HG03565 (cell line): ENCODE data around the gene CRTAP.
"Not testable (repeated sequence)": the region's sequence is repeated elsewhere in the genome, so short reads cannot be mapped to it uniquely, and the experiment has no call there.

Experiments
- ATAC-seq: cut with Tn5 transposase; IDR thresholded peaks from one replicate; pipeline ENCODE4 v1.9.1; 2021; ENCODE audit warnings: mild to moderate bottlenecking, moderate library complexity; ENCODE audit not compliant: unreplicated experiment

CRTAP gene

DNA sequence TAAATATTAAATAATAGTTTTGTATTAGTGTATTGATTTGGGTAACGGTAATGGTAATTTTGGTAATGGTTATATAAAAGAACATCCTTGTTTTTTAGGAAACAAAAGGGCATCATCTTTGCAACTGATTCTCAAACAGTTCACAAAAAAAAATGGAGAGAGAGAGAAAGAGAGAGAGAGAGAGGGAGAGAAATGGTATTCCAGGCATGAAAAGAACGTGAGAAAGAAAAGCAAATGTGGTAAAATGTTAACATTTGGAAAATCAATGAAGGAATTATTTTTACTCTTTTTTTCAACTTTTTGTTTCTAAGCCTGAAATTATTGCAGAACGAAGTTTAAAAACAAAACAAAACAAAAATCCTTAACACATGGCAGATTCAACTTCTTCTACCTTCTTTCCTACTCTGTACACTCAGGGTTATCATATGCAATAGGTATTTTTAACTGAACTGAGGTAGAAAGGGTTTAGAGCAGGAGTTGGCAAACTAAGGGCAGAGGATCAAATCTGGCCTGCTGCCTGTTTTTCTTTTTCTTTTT lies 14.6 kb upstream of the CRTAP start:
- ATAC-seq: no peak

DNA sequence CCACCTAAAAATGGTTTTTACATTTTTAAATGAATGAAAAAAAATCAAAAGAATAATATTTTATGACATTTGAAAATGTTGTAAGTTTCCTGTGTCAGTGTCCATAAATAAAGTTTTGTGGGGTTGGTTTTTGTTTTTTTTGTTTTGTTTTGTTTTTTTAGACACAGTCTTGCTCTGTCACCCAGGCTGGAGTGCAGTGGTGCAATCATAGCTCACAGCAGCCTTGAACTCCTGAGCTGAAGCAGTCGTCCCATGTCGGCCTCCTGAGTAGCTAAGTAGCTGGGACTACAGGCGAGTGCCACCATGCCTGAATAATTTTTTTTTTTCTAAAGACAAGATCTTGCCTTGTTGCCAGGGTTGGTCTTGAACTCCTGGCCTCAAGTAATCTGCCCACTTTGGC lies 14.1 kb upstream of the CRTAP start:
- no peak for ATAC-seq

DNA sequence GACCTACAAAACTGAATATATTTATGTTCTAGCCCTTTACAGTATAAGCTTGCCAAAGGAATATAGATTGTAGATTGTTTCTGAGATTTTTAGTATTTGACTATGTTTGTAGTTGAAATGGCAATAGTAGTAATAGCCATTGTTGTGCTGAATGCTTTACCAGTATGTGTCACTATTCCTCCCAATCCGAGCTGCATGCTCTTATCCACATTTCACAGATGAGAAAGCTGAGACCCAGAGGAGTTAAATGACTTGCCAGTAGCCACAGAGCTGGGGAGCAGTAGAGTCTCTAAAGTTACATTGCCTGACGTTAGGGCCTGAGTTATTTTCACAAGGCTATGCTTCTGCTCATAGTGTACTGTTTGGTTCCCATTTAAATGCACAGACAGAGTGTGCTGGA lies 13.6 kb upstream of the CRTAP start:
- no peak for ATAC-seq

DNA sequence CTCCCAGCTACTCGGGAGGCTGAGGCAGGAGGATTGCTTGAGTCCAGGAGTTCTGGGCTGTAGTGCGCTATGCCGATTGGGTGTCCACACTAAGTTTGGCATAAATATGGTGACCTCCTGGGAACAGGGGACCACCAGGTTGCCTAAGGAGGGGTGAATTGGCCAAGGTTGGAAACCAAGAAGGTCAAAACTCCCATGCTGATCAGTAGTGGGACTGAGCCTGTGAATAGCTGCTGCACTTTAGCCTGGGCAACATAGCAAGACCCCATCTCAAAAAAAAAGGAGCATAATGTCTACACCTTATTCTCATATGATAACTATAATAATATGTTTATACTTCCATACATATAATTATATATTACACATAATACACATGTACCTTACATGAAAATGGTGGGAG lies 10.8 kb upstream of the CRTAP start:
- ATAC-seq: no peak

DNA sequence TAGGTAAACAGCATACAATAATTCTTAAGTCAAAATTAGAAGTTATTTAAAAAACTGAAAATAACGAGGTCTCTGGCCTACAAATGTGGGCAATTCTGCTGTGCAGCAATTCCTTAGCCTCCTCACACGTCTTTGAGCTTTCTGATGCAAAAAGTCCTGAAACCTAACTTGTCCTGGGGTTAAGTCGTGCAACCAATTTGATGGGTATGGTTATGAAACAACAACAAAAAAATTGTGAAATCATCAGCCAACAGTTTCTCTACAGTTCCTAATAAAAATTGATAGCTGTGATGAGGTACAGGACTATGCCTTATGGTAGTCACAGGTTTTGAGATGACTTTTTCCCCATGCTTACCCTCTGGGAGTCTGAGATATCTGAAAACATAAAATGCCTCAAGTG lies 10.3 kb upstream of the CRTAP start:
- no peak for ATAC-seq

DNA sequence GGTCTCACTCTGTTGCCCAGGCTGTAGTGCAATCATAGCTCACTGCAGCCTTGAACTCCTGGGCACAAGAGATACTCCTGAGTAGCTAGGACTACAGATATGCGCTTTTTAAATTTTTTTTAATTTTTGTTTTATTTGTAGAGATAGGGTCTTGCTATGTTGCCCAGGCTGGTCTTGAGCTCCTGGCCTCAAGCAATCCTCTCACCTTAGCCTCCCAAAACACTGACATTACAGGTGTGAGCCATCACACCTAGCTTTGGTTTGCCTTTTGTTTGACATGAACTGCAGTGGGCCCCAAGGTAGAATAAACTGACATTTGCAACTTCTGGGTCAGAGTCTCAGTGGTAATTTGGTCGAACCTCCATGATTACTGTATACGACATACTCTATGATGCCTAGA lies 9.0 kb upstream of the CRTAP start:
- ATAC-seq: no peak

DNA sequence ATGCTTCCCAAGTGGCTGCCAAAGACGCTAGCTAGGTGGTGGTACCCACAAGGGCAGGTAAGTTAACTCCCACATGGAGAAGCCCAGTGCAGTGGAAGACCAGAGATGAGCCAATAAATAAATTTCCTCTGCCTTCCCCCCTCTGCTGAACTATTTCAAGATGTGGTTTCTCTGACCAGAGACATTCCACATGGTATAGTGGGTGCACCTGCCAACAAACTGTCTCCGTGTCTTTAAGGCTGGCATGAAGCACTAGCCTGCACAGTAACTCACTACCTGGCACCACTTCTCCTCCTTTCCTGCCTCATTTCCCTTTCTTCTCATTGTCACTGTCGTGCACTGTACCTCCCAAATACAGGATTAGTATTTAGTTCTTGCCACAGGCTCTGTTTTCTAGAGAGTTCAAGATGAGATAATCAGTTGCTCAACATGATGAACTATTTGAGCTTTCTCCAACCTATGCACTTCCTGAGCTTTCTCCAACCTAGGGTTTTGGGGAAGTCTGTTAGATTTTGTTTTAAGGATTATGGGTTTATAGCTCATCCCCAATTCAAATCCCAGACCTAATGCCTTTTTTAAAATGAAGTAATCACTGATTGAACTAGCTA lies 8.4 kb upstream of the CRTAP start:
- no peak for ATAC-seq

DNA sequence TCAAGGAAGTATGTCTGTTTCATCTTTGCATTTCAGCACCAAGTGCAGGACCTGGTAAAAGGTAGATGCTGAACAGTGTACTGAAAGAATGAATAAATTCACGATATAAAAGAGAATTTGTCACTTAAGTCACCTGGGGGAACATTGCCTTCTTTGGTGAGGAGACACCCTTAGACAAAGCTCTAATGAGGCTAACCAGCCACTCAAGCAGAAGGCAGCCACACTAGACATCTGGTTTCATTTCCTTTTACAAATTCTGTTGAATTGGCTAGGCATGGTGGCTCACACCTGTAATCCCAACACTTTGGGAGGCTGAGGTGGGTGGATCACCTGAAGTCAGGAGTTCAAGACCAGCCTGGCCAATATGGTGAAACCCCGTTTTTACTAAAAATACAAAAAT lies 7.0 kb upstream of the CRTAP start:
- not testable (repeated sequence) for ATAC-seq

DNA sequence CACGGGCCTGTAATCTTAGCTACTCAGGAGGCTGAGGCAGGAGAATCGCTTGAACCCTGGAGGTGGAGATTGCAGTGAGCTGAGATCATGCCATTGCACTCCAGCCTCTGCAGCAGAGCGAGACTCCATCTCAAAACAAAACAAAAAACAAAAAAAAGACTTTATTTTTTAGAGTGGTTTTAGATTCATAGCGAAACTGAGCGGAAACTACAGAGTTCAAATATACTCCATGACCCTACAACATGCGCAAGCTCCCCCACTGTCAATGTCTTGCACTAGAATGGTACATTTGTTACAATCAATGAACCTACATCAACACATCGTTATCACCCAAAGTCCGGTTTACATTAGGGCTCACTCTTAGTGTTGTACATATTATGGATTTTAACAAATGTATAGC lies 2.2 kb upstream of the CRTAP start:
- ATAC-seq: peak; percentile 42

DNA sequence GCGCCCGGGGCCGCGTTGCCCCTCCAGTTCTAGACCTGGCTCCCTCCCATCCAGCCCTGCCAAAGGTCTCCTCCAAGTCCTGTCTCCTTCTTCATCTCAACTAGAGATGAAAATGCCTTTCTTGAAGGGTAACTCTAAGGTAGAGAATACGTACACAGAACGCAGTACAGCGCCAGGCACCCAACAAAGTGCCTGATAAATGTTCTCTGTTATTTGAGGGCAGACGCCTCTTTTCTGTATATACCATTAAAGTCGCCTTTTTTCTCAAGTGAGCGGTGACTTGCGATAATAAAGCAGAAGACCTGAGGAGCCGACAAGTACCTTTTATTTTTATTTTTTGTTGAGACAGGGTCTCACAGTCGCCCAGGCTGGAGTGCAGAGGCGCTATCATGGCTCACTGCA lies 809 bp downstream of the CRTAP start:
- ATAC-seq: no peak

DNA sequence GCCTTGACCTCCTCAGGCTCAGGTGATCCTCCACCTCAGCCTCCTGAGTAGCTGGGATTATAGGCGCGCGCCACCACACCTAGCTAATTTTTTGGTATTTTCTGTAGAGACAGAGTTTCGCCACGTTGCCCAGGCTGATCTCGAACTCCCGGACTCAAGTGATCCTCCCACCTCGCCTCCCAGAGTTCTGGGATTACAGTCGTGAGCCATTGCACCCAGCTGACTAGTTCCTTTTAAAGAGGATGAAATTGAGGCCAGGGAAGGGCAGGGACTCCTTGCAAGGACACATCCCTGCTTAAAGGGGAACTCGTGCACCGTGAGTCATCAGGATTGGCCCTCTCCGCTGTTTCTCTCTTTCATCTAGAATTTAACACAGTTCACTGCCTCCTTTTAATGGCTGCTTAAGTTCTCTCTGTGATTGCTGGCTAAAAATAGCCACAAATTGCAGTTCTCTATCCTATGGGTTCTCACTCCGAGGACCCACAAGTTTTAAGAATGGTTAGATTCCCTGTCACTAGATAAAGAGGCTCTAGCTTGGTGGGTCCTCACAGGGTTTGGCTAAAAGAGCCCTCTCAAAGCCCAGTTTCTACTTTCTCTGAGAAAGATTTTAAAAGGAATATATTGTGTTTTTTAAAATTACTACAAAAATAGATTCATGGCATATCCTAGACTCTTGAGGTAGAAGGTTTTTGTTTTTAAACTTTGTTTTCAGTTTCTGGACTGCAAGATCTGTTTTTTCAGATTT lies 1.4 kb downstream of the CRTAP start:
- ATAC-seq: no peak

DNA sequence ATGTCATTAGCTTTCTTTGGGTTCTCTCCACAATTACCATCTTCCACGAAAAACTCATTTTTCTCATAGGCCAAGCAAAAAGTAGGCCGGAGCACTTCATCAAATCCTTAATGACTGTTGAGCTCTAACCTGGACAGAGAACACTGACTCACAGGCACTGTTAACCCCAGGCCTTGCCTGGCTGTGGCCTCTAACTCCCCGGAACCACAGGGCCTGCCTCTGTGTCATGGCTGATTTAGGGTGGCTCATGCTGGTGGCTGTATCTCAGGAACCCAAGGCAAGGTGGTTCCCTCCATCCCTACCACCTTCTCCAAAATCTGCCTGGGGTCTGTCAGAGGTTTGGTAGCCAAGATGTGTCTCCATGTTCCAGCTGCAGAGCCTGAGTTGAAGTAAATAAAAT lies 3.6 kb downstream of the CRTAP start:
- no peak for ATAC-seq

DNA sequence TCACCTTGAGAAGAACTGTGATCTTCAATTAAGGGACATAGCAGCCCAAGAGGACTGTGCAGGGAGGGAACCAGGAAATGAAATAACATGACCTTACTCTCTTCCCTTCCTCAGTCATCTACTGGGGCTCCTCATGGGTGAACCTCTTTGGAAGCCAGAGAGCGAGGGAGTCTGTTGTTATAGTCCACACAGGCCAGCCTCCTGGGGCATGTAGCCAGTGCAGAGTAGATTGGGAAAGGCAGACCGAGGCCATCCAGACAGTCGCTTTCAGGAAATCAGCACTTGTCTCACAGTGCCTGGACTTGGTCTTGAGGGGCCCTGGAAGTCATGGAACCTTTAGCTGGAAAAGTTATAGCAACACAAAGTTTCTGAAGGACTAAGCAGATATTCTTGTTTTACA lies 6.1 kb downstream of the CRTAP start:
- no peak for ATAC-seq

DNA sequence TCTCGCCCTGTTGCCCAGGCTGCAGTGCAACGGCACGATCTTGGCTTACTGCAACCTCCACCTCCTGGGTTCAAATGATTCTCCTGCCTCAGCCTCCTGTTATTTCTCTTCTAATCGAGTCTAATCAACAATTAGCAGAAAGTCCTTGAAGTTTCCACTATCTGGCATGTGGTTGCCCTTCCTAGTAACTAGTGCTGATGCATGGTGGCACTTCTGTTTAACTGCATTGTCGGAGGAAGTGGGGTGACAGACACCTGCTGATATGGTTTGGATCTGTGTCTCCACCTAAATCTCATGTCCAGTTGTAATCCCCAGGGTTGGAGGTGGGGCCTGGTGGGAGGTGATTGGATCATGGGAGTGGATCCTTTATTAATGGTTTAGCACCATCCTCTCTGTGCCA lies 9.2 kb downstream of the CRTAP start:
- no peak for ATAC-seq

DNA sequence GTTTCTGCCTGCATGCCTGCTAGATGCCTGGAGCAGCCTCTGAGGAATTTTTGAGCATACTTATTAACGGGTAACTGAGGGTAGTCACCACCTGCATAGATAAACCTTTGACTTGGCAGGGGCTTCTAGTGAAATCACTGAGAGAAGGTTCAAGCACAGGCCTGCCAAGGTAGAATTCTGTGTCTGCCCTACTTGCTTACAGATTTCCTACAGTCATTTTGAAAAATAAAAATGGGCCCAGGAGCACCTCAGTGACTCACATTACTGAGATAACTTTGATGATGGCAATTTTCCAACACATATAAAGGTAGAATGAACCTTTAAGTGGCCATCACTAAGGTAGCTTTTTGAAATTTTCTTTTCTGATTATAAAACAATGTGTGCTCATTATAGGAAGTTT lies 10.8 kb downstream of the CRTAP start:
- ATAC-seq: no peak

DNA sequence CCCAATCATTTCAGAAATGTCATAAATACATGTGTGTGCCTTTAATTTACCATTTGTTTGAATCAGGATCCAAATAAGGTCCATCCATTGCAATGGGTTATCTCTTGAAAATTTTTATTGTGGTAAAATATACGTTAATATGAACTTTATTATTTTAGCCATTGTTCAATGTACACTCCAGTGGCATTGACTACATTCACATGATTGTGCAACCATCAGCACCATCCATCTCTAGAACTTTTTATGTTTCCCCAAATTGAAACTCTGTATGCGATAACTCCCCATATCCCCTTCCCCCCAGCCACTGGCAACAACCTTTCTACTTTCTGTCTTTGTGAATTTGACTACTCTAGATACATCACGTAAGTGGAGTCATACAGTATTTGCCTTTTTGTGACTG lies 12.0 kb downstream of the CRTAP start:
- ATAC-seq: no peak

DNA sequence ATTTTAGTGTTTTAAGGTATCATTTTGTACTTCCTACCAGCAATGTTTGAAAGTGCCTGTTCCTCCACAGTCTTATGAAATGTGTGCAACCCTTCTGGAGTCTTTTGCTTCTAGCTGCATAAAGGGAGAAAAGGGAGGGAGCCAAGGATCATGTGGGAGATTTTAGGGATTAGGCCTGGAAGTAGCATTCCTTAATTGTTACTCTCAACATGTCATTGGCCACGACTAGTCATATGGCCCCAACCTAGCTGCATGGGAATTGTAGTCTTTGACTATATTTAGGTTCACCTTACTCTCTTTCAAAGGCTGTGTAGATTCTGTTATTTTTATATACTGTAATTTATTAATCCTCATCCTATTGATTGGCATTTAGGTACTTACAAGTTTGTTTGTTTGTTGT lies 14.9 kb downstream of the CRTAP start:
- no peak for ATAC-seq

DNA sequence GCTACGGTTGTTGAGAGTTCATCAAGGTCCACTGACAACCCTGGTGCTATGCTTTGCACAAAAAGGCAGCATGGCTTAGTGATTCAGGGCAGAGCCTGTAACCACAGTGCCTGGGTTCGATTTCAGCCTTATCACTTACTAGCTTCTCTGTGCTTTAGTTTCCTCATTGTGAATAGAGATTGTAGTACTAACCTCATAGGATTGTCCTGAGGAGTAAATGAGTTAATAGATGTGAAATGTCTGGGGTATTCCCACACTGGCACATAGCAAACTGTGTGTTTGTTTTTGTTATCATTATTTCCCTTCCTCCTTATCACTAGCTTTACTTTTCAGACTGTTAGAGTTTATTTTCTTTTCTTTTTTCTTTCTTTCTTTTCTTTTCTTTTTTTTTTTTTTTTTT lies 16.3 kb downstream of the CRTAP start:
- ATAC-seq: no peak

DNA sequence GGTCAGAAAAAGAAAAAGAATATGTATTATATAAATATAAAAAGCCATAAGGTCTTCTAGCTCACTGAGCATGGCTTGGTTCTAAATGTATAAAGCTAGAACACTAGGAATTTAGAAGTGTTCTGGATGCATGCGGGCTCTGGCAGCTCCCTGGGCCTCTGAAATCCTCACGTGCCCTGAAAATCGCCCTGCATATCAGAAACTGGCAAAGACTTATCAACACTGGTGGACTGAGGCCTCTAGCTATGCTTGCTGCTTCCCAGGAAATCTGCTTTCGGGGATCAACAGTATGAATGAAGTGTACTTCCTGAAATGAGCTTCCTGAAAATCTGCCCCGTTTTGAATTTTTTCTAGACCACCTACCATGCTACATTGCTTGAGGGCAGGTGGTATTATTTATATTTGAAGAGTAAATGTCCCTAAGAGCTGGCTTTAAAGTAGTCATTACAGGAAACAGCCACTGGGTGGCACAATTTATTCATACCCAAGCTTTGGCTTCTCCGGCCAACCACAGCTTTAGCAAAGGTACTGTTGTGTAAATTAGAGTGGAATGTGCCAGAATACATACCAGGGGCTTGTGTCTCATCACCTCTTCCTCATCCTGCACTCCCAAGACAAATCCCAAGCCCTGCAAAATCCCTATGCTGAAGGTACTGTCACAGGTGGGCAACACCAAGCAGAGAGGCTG lies 17.7 kb downstream of the CRTAP start:
- peak; percentile 59 for ATAC-seq

DNA sequence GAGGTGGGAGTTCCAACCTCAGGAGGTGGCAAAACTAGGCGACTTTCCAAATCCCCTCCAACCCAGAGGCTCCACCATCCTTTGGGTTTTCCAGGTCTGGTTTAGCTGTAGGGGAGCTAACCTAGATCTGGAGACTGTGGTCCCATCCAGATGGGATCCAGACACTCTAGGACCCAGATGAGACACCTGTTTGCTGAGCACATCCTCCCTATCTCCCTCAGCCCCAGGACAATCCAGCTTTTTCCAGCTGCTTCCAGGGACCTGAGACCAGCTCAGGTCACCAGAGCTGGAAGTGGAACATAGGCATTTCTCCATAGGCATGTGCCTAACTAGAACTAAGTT lies 18.2 kb downstream of the CRTAP start:
- peak; percentile 5 for ATAC-seq

DNA sequence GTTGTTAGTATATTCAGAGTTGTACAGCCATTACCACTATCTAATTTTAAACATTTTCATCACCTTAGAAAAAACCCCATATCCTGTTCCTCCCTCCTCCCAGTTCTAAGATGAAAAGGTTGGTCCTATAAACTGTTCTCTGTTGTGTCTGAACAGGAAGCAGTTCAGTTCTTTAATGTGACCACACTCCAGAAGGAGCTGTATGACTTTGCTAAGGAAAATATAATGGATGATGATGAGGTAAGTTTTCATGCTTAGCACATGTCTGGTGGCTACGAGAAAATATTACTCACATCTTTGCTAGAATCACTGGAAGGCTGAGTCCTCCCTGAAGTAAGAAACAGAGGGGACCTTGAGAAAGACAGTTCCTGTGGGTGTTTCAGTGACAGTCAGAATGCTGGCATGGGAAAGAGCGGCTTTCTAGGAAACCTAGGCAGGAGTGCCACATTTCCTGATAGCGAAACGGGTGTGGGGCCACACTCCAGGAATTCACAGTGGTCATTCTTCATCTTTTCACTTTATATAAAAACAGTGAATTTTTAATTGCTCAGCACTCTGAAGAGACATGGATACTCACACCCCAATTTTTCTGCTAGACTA lies 20.3 kb downstream of the CRTAP start:
- ATAC-seq: no peak

DNA sequence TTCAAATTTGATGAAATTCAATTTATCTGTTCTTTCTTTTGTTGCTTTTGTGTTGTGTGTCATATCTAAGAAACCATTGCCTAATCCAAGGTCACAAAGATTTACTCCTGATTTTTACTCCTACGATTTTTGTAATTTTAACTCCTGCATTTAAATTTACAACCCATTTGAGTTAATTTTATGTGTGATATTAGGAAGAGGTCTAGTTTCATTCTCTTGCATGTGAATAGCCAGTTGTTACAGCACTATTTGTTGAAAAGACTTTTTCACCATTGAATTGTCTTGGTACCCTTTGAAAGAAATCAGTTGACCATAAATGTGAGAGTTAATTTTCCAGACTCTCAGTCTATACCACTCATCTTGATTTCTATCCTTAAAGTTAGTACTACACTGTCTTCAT lies 23.9 kb downstream of the CRTAP start:
- no peak for ATAC-seq
